GM12875 (cell line): ENCODE data around the gene ZC3H6.

Source experiments
- H3K4me3 ChIP-seq: one replicate; pipeline ENCODE4 v1.5.1; 2011; ENCODE audit warnings: low read depth, low read length, control low read depth
- TF ChIP-seq, protein P1 (sequence below): IDR thresholded peaks from 2 replicates; pipeline ENCODE4 v1.5.1; 2011; ENCODE audit warnings: low read depth, mild to moderate bottlenecking, control low read depth, inconsistent platforms, low read length, moderate library complexity, borderline replicate concordance; ENCODE audit not compliant: insufficient read depth

Gene ZC3H6

DNA sequence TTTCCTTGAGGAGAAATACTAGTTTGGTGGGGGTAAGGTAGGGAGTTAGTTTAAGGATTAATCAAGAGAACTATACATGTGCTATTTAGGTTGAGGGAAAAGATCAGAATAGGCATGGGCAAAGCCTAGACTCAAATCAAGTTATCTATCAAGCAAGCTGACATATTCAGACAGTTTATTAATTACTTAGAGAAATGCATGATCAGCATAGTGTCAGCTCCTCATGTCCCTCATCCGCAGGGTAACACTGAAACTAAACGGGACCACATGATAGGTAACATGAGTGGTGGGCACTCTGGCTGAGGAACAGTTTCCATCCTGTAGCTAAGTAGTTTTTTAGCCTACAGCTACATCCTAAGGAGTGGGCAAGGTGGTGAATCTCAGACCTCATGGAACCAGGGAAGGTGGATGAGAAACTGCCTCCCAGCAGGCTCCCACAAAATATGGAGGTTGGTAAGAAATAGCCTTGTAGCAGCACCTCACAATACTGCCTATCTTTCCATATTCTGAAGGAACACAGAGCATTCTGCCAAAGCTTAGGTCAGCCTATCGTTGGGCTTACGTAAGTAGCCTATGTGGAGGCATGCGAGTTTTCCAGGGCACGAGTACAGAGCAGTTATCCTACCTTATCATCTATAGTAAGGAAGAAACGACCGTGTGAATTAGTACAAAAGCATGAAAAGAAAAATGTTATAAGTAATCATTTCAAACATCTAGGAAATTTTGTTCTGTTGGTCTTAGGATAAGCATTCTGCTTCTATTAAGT is 18.4 kb downstream of the ZC3H6 start:
- H3K4me3 ChIP-seq: no peak overlapping the region
- TF ChIP-seq, protein P1, sequence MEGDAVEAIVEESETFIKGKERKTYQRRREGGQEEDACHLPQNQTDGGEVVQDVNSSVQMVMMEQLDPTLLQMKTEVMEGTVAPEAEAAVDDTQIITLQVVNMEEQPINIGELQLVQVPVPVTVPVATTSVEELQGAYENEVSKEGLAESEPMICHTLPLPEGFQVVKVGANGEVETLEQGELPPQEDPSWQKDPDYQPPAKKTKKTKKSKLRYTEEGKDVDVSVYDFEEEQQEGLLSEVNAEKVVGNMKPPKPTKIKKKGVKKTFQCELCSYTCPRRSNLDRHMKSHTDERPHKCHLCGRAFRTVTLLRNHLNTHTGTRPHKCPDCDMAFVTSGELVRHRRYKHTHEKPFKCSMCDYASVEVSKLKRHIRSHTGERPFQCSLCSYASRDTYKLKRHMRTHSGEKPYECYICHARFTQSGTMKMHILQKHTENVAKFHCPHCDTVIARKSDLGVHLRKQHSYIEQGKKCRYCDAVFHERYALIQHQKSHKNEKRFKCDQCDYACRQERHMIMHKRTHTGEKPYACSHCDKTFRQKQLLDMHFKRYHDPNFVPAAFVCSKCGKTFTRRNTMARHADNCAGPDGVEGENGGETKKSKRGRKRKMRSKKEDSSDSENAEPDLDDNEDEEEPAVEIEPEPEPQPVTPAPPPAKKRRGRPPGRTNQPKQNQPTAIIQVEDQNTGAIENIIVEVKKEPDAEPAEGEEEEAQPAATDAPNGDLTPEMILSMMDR: no peak

DNA sequence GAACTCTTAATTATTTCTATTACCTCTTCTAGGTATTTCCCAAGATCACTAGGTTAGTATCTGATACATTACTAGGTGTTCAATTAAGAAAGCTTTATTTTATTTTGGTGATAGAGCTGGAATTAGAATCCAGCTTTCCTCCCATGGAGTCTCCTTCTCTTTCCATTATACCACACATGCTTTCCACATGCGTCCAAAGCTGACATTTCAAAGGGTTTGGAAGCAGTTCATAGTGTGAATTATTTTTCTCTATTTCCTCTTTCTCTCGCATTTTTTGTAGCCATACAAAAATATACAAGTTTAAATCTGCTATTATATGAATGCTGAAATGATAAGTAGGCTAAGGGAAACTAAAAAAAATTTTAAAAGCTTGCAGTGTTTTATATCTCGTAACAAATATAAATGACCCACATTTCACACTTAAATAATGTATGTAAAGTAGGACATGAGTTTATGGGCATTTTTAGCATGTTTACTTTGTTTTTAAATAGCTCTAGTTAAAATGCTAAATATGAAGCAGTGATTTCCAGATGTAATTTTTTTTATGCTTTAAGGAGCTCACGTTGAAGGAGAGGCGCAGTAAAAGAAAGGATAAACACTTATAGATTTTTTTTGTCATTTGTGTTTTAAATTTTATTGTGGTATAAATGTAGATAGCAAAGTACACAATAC is 20.1 kb downstream of the ZC3H6 start:
- TF ChIP-seq, protein P1: no peak
- no peak overlapping the region for H3K4me3 ChIP-seq

DNA sequence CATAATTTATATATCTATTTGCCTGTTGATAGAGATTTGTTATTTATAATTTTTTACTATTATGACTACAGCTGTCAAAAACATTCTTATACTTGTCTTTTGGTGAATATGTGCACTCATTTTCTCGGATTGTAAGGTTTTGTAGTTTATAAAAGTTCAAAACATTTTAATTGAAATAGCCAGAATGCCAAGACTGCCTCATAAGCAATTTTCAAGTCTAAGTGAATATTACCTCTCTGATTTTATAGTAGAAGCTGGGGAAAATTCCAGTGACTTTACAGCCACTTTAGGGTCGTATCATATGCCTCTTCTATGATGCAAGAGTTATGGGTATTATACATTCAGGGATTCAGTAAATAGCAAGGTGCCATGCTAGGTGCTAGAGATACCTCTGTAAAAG is 21.0 kb downstream of the ZC3H6 start:
- no peak overlapping the region for H3K4me3 ChIP-seq
- TF ChIP-seq, protein P1: no peak

DNA sequence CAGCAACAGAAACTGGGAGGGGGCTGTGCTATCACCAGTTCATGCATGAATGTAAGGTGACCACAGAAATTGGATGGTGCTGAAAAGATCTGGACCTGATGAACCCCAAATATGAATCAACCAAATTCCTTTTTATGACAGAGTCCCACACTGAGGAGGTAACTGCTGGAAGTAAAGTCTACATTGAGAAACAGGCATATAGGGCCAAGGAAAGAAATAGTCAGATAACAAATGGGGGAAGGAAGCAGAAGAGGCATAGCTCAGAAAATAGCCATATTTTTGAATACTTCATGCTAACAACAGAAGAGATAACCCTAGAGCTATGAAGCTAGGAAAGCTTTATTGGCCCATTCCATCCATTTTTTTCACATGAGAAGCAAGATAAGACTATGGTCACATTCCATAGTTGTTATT is 25.8 kb downstream of the ZC3H6 start:
- TF ChIP-seq, protein P1: no peak

GRCh38 chr2:112301973-112302372 is 26.6 kb downstream of the ZC3H6 start:
- TF ChIP-seq, protein P1: no peak
- H3K4me3 ChIP-seq: no peak overlapping the region

More for the DNA sequence above, 25.8 kb downstream of the ZC3H6 start:
- H3K4me3 ChIP-seq: no peak overlapping the region

DNA sequence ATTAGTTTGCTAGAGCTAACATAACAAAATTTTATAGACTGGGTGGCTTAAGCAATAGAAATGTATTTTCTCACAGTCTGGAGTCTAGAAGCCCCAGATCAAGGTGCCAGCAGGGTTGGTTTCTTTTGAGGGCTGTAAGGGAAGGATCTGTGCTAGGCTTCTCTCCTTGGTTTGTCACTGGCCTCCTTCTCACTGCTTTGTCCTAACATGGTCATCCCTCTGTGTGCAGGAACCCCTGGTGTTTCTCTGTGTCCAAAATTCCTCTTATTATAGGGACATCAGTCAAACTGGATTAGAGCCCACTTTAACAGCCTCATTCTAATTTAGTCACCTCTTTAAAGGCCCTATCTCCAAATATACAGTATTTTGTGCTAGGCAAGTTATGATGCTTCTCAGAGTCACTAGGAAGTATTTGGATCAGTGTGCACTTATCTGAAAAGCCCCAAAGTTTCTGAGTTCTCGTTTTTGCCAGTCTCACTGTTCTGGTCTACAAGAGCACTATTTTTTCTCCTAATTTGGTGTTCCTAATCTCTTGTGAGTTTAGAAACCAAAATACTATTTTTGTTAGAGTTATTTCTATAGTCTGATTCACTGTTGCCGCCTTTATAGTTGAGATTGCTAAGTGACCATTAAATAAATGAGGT is 29.0 kb downstream of the ZC3H6 start:
- TF ChIP-seq, protein P1: no peak
- no peak overlapping the region for H3K4me3 ChIP-seq
